HepG2 (cell line): Measurements from ENCODE around the gene NEU4. TPM values are rescaled to one million over a fixed set of nuclear protein-coding genes. Genes with fewer than 3 reads are reported as not detected.

Source experiments
- ATAC-seq: fragments of 200-7000 bp; cut with Tn5 transposase; 3 replicates; pipeline ENCODE4 v1.9.1; 2020; ENCODE audit warnings: mild to moderate bottlenecking, moderate library complexity
- BruUV-seq: library from RNA; stranded (reverse); fragments of 400-500 nt; replicated peaks from 2 replicates; lab custom pipeline; 2021; lab: Mats Ljungman, UMichigan
- CTCF ChIA-PET: fragments of 300-600 bp; formaldehyde crosslinking; extraction: SDS; loops from one replicate; lab custom pipeline; 2021; ENCODE audit warnings: low total read pairs, inconsistent platforms, low intra/inter-chr PET ratio; lab: Yijun Ruan, JAX
- POLR2A ChIA-PET: fragments of 350-600 bp; sonication (Branson Sonifier 250); formaldehyde crosslinking; loops from one replicate; lab custom pipeline; 2020; ENCODE audit warnings: antibody characterized with exemption, inconsistent platforms; lab: Yijun Ruan, JAX
- DNase-seq: peaks from one replicate; pipeline ENCODE4 v3.0.0-alpha.2; 2015; ENCODE audit warnings: low spot score
- FAIRE-seq: peaks from 3 replicates; lab custom pipeline; 2011; peaks lifted over from hg19 to GRCh38; lab: Jason Lieb, UNC
- H2AFZ ChIP-seq: one replicate; pipeline ENCODE4 v1.6.1; 2011; ENCODE audit warnings: low read length, inconsistent platforms
- H3K27ac ChIP-seq: fragments of 300-600 bp; 3 replicates; pipeline ENCODE4 v1.8.0; 2011; ENCODE audit warnings: mixed run types, mild to moderate bottlenecking, mixed read lengths, low read length, inconsistent platforms; ENCODE audit not compliant: insufficient read depth; ENCODE audit errors: extremely low read length
- H3K27me3 ChIP-seq, 2 experiments: fragments of 200-600 bp in 1 of 2; 2 replicates in 1 of 2; 3 replicates in 1 of 2; pipeline versions ENCODE4 v1.6.0 to v1.8.0; 2011; ENCODE audit warnings: low read length in 2 of 2, mild to moderate bottlenecking in 2 of 2, moderate library complexity in 2 of 2, inconsistent platforms in 1 of 2; ENCODE audit not compliant: insufficient read depth in 2 of 2, control insufficient read depth in 1 of 2
- H3K36me3 ChIP-seq, 2 experiments: fragments of 200-600 bp in 1 of 2; replicated peaks in 1 of 2; 2 replicates in 1 of 2; 3 replicates in 1 of 2; pipeline versions ENCODE4 v1.5.1 to v1.8.0; 2011; ENCODE audit warnings: low read length in 2 of 2, inconsistent platforms in 1 of 2; ENCODE audit not compliant: insufficient read depth in 2 of 2, control insufficient read depth in 1 of 2
- H3K4me1 ChIP-seq: 2 replicates; pipeline ENCODE4 v1.5.1; 2012; ENCODE audit warnings: low read length, inconsistent platforms; ENCODE audit not compliant: insufficient read depth
- H3K4me2 ChIP-seq: 2 replicates; pipeline ENCODE4 v1.6.0; 2011; ENCODE audit warnings: low read depth, low read length, inconsistent platforms
- H3K4me3 ChIP-seq, 3 experiments: fragments of 200-600 bp in 1 of 3; sonication (generic), shearing (Covaris generic) in 1 of 3; replicated peaks in 1 of 3; 2 replicates each; pipeline ENCODE4 v1.5.1; 2011 to 2016; ENCODE audit warnings: low read length in 3 of 3, inconsistent platforms in 2 of 3, low read depth in 2 of 3, mild to moderate bottlenecking in 2 of 3, control low read depth in 1 of 3, mixed read lengths in 1 of 3; ENCODE audit not compliant: insufficient read depth in 1 of 3
- H3K79me2 ChIP-seq: one replicate; pipeline ENCODE4 v1.6.1; 2011; ENCODE audit warnings: low read length, inconsistent platforms; ENCODE audit not compliant: insufficient read depth
- H3K9ac ChIP-seq: 2 replicates; pipeline ENCODE4 v1.6.0; 2011; ENCODE audit warnings: mild to moderate bottlenecking, low read depth, low read length, inconsistent platforms; ENCODE audit not compliant: insufficient read depth
- H3K9me3 ChIP-seq: 2 replicates; pipeline ENCODE4 v1.5.1; 2012; ENCODE audit warnings: mild to moderate bottlenecking, low read length
- H4K20me1 ChIP-seq: 2 replicates; pipeline ENCODE4 v1.6.0; 2011; ENCODE audit warnings: inconsistent platforms, mild to moderate bottlenecking, low read length, moderate library complexity; ENCODE audit not compliant: insufficient read depth
- ATF7-NPFF ChIP-seq: sonication (generic); formaldehyde crosslinking; IDR thresholded peaks from 2 replicates; pipeline ENCODE4 v1.8.1; 2023; ENCODE audit warnings: mild to moderate bottlenecking, low read depth, missing genetic modification reagents, moderate library complexity
- ELF1 ChIP-seq: sonication (generic); formaldehyde crosslinking; IDR thresholded peaks from 2 replicates; pipeline ENCODE4 v1.4.0; 2020; ENCODE audit warnings: missing genetic modification reagents
- EP300 ChIP-seq, 3 experiments: sonication (generic) in 1 of 3; formaldehyde crosslinking in 1 of 3; IDR thresholded peaks; 2 replicates each; pipeline versions ENCODE4 v1.5.1 to v1.6.1; 2011 to 2020; ENCODE audit warnings: low read depth in 2 of 3, low read length in 2 of 3, borderline replicate concordance in 1 of 3, improper control_type of control experiment in 1 of 3, mild to moderate bottlenecking in 1 of 3, missing genetic modification reagents in 1 of 3, moderate library complexity in 1 of 3
- KDM1A ChIP-seq: IDR thresholded peaks from 2 replicates; pipeline ENCODE4 v1.6.1; 2016; ENCODE audit warnings: missing compliant biosample characterization
- NR3C1 ChIP-seq: sonication (generic); formaldehyde crosslinking; IDR thresholded peaks from 2 replicates; pipeline ENCODE4 v1.4.0; 2020; ENCODE audit warnings: missing genetic modification reagents
- PCBP1 ChIP-seq: fragments of 200-400 bp; formaldehyde crosslinking; IDR thresholded peaks from 2 replicates; pipeline ENCODE4 v1.6.1; 2017; ENCODE audit warnings: mild to moderate bottlenecking, low read depth, low read length, borderline replicate concordance
- PHF20 ChIP-seq: sonication (generic); formaldehyde crosslinking; IDR thresholded peaks from 2 replicates; pipeline ENCODE4 v1.5.0; 2020; ENCODE audit warnings: mild to moderate bottlenecking, missing genetic modification reagents
- REL ChIP-seq: sonication (generic); formaldehyde crosslinking; conservative IDR thresholded peaks from 2 replicates; pipeline ENCODE4 v1.8.0; 2022; ENCODE audit warnings: mild to moderate bottlenecking, missing genetic modification reagents, moderate library complexity
- SIN3A ChIP-seq: IDR thresholded peaks from 2 replicates; pipeline ENCODE4 v1.6.1; 2011; ENCODE audit warnings: low read depth, mild to moderate bottlenecking, control low read depth, low read length, borderline replicate concordance
- SRY ChIP-seq: sonication (generic); formaldehyde crosslinking; IDR thresholded peaks from 2 replicates; pipeline ENCODE4 v1.8.0; 2022; ENCODE audit warnings: mild to moderate bottlenecking, missing genetic modification reagents
- YEATS4 ChIP-seq: sonication (generic); formaldehyde crosslinking; IDR thresholded peaks from 2 replicates; pipeline ENCODE4 v1.4.0; 2020; ENCODE audit warnings: missing genetic modification reagents, borderline replicate concordance
- ZEB1 ChIP-seq: IDR thresholded peaks from 2 replicates; pipeline ENCODE4 v1.6.1; 2012; ENCODE audit warnings: mild to moderate bottlenecking, low read depth, inconsistent platforms; ENCODE audit not compliant: insufficient replicate concordance
- ZNF160 ChIP-seq: sonication (generic); formaldehyde crosslinking; IDR thresholded peaks from 2 replicates; pipeline ENCODE4 v1.8.0; 2022; ENCODE audit warnings: mild to moderate bottlenecking, inconsistent platforms, missing genetic modification reagents
- ZNF563 ChIP-seq: sonication (generic); formaldehyde crosslinking; IDR thresholded peaks from 2 replicates; pipeline ENCODE4 v1.8.0; 2022; ENCODE audit warnings: mild to moderate bottlenecking, moderate library complexity, missing genetic modification reagents
- ZNF83 ChIP-seq: sonication (generic); formaldehyde crosslinking; IDR thresholded peaks from 2 replicates; pipeline ENCODE4 v1.4.0; 2020; ENCODE audit warnings: missing genetic modification reagents, mild to moderate bottlenecking, borderline replicate concordance
- WGBS: methylation state at CpG from one replicate; pipeline ENCODE4 v1.1.6; 2017; ENCODE audit warnings: low lambda C conversion rate; 5-methylcytosine and 5-hydroxymethylcytosine counted together
- in situ Hi-C: cut with HindIII; loops from 2 replicates; pipeline ENCODE4 v1.10.0; 2017; ENCODE audit warnings: low pct_unique_long_range_greater_than_20kb; ENCODE audit not compliant: extremely low pct_ligation_motif_present
- intact Hi-C: fragments of 100-400 bp; cut with micrococcal nuclease; formaldehyde crosslinking; loops from one replicate; pipeline ENCODE4 v1.10.0; 2022; ENCODE audit not compliant: unreplicated experiment
- polyA plus RNA-seq, 8 experiments: library from polyadenylated mRNA; depleted of rRNA in 3 of 8; stranded (reverse) in 7 of 8; unstranded in 1 of 8; fragments of >200 nt; fragmentation: Illumina TruSeq in 4 of 8; extraction: Trizol in 4 of 8; gene quantifications; 2 replicates each; pipeline versions ENCODE4 v1.2.1 to v1.2.3, GENCODE V29; 2011 to 2016; ENCODE audit warnings: low read depth in 4 of 8, missing spikeins in 1 of 8, mixed read lengths in 1 of 8; ENCODE audit not compliant: insufficient read depth in 1 of 8
- total RNA-seq, 5 experiments: library from RNA; depleted of rRNA; stranded (reverse); fragments of >200 nt; fragmentation: Illumina TruSeq; extraction: Trizol; gene quantifications; 2 replicates each; pipeline ENCODE4 v1.2.3, GENCODE V29; 2016; ENCODE audit warnings: low read depth in 1 of 5

Gene NEU4
- total and polyA plus RNA-seq, 2 of the 13 experiments (the other 11 are each of a cell fraction or from before 2014, with no cell fraction given) = 53.5 to 107 TPM

DNA sequence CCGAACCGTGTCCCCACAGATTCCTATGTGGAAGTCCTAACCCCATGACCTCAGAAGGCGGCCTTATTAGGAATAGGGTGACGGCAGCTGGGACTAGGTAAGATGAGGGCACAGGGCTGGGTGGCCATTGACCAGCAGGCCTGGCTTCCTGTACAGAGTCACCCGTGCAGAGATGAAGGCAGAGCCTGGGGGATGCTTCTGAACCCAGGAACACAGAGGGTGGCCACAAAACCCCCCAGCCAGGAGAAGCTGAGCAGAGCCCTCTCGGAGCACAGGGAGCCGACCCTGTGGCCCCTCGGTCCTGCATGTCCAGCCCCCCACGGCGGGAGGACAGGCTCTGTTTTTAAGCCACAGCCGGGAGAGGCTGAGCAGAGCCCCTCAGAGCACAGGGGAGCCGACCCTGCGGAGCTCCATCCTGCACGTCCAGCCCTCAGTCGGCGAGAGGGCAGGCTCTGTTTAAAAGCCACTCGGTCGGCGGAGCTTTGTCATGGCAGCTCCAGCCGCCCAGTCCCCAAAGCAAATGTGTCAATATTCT lies 47.0 kb downstream of the NEU4 start:
- no TSS peak for BruUV-seq
- Histone ChIP-seq H2AFZ (no peak overlapping the region), H3K36me3 (no peaks in the 10 kb centered on the region), H3K79me2 (no peaks in the 10 kb centered on the region), H3K4me3 (no peak overlapping the region), H3K27me3 (peaks cover 32 to 89% of the 10 kb centered on the region in 2 experiments), H3K9me3 (no peaks in the 10 kb centered on the region), H3K4me1 (peaks cover 14% of the 10 kb centered on the region), H4K20me1 (no peaks in the 10 kb centered on the region), H3K27ac (no peak overlapping the region), H3K4me2 (no peak overlapping the region), H3K9ac (no peak overlapping the region)
- WGBS = 40% methylated on average over 15 of the region's 20 CpGs
- FAIRE-seq = no peak
- in situ Hi-C loops (no loop called here), intact Hi-C loops (no loop called here)
- POLR2A ChIA-PET = interaction anchor here (1.6 kb wide), 1 partner anchor 47 kb away, joined by 3 read pairs; the partner anchor contains the start of gene NEU4
- no peak for ATAC-seq
- DNase-seq = no peak
- no peak for TF ChIP-seq ZEB1
- no peak for TF ChIP-seq ZNF563 (CRISPR knock-in tag)
- no peak for TF ChIP-seq ZNF83
- no peak for TF ChIP-seq YEATS4 (CRISPR knock-in tag)
- TF ChIP-seq SIN3A = no peak
- no peak for TF ChIP-seq ZNF160
- no peak for TF ChIP-seq ATF7-NPFF (CRISPR knock-in tag)
- TF ChIP-seq PCBP1 = no peak
- TF ChIP-seq KDM1A (CRISPR knock-in tag) = no peak
- no peak for TF ChIP-seq ELF1
- TF ChIP-seq REL (CRISPR knock-in tag) = no peak
- no peak for TF ChIP-seq EP300 (IDR thresholded peaks at IDR 0.05; ENCODE audit: low read depth in 2 of 2, low read length in 2 of 2)
- TF ChIP-seq EP300 (CRISPR knock-in tag; IDR thresholded peaks at IDR 0.05; ENCODE audit: borderline replicate concordance) = no peak
- TF ChIP-seq SRY = no peak
- no peak for TF ChIP-seq PHF20
- no peak for TF ChIP-seq NR3C1 (CRISPR knock-in tag)
- TF ChIP-seq, all 625 proteins: peak for 0
- CTCF ChIA-PET = no interaction called here
